Measurements from ENCODE around the gene CHID1.
A peak's percentile ranks its signal among the peaks of the same experiment; 100 is the strongest.

The CHID1 gene

DNA sequence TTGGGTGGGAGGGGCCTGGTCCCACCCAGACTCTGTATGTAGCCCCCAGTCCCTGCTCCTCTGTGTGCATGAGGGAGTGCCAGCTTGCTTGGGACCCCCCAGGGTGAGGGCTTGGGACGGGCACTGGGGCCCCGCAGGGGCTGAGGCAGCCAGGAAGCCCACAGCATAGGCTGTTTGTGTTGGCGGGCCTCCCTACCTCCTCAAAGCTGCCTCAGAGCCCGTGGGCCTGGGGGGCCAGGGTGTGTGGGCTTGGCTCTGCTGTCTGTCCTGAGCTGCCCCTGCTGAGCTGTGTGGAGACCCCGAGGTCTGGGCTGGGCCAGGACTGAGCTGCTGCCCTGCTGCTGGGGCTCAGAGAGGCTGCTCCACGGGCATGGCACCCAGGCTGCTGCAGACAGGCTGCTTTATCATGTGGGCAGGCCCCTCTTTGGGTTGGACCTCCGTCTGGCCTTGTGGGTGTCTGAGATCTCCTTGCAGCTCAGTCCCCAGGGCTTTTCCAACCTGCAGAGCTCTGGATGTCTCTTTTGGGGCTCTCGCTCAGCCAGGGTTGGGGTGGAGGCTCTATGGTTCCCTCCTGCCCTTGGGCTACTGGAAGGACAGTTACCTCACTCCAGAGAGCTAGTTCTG lies 64.6 kb downstream of the CHID1 start:
- TF ChIP-seq EGR1 (IDR thresholded peaks at IDR 0.05): no peak
- TF ChIP-seq, protein P1, sequence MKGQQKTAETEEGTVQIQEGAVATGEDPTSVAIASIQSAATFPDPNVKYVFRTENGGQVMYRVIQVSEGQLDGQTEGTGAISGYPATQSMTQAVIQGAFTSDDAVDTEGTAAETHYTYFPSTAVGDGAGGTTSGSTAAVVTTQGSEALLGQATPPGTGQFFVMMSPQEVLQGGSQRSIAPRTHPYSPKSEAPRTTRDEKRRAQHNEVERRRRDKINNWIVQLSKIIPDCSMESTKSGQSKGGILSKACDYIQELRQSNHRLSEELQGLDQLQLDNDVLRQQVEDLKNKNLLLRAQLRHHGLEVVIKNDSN (IDR thresholded peaks at IDR 0.05): no peak
- no peak for TF ChIP-seq FOXM1 (IDR thresholded peaks at IDR 0.05; ENCODE audit: borderline replicate concordance, low read depth)
- TF ChIP-seq, protein P2, sequence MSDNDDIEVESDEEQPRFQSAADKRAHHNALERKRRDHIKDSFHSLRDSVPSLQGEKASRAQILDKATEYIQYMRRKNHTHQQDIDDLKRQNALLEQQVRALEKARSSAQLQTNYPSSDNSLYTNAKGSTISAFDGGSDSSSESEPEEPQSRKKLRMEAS (IDR thresholded peaks at IDR 0.05): no peak
- TF ChIP-seq RAD21 (IDR thresholded peaks at IDR 0.05; ENCODE audit: low read depth): no peak
- TF ChIP-seq CREB1 (IDR thresholded peaks at IDR 0.05; ENCODE audit: low read depth): no peak
- no peak for TF ChIP-seq YY1 (IDR thresholded peaks at IDR 0.05; ENCODE audit: low read depth)
- TF ChIP-seq TCF12 (IDR thresholded peaks at IDR 0.05; ENCODE audit: low read depth): no peak
- TF ChIP-seq TAF1 (IDR thresholded peaks at IDR 0.05; ENCODE audit: low read depth): no peak
- TF ChIP-seq TEAD4 (IDR thresholded peaks at IDR 0.05): no peak
- no peak for TF ChIP-seq ZBTB7A (IDR thresholded peaks at IDR 0.05; ENCODE audit: low read depth)
- TF ChIP-seq NFIC (IDR thresholded peaks at IDR 0.05): no peak
- TF ChIP-seq CEBPB (IDR thresholded peaks at IDR 0.05): no peak

DNA sequence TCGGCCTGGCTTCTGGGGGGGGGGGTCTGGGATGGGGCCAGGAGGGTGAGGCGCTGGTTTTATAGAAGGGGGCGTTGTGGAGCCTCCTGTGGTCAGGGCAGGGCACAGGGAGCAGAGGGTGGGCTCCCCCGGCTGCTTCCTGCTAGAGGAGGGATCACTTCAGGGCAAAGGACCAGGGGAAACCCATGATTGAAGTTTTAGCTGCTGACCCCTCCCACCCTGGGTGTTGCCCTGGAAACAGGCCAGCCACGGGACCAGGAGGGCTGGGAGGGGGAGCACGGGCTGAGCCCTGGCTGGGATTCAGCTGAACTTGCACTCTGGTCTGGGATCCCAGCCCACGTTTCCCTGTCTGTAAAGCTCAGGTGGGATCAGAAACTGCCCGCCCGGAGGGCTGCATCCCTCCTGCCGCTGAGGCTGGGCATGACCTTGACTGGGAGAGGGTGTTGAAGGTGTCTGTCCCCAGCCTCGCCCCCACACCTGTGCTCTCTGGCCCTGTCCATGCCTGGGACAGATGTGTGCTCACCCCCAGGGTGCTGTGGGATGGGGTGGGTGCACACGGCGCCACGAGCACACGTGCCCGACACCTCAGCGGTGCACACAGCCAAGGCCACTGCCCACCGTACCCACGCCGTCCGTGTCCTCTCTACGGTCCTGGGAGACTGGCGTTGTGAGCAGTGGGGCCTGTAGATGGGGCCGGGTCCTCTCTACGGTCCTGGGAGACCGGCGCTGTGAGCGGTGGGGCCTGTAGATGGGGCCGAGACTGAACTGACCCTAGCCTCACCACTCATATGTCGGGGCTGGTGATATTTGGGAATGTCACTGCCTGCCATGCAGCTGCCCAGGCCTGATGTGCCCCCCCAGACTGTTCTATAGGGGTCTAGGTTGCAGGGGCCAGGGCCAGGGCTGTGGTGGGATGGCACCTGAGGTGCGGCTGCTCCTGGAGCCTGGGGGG lies 65.6 kb downstream of the CHID1 start:
- no peak for TF ChIP-seq TEAD4 (IDR thresholded peaks at IDR 0.05)
- TF ChIP-seq, protein P1 (IDR thresholded peaks at IDR 0.05): peak; percentile 53; the same call in 1 of the 2 replicates
- TF ChIP-seq NFIC (IDR thresholded peaks at IDR 0.05): peak; percentile 79
- TF ChIP-seq TAF1 (IDR thresholded peaks at IDR 0.05; ENCODE audit: low read depth): 0 out of 2 replicates have a peak, but pooled peaks have one; percentile 22

DNA sequence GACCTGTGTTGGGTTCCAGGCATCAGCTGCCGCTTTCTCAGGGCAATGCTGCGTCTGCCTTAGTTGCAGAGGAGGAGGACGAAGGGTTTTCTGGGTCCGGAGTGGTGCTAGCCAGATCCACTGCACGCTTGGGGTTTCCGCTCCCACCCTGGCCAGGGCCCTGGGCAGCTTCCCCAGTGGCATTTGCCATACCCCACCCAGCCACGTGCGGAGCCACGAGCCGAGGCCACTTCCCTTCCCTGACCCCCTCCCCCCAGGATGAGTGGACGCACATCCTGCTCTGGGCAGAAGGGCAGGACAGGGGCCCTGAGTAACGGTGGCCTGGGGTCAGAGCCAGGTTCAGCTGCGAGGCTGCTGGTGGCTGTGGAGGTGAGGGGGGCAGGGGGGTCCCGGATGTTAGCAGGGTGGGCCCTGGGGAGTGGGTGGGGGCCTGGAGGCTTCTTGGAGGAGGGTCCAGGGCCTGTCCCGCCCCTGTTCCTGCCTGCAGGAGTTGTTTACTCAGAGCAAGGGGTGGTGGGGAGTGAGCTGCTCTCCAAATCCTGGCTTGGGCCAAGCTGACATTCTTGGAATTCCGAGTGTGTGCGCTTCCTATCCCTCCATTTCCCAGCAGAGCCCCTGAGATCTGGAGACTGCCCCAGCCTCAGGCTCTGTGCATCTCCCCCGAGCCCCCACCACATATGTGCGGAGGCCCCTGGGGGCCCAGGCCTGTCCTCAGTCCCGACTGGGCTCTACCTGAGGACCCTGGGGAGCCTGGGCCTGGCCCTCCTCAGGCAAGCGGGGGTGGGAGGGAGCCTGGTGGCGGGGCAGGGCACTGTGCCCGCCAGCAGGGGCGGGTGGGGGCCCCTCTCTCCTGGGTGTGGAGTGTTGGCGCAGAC lies 66.6 kb downstream of the CHID1 start:
- TF ChIP-seq NFIC (IDR thresholded peaks at IDR 0.05) (peak; percentile 56; the same call in 1 of the 2 replicates), RAD21 (IDR thresholded peaks at IDR 0.05; ENCODE audit: low read depth) (no peak), CREB1 (IDR thresholded peaks at IDR 0.05; ENCODE audit: low read depth) (no peak), CEBPB (IDR thresholded peaks at IDR 0.05) (no peak), EP300 (IDR thresholded peaks at IDR 0.05; ENCODE audit: borderline replicate concordance) (peak; percentile 51; the same call in 1 of the 2 replicates), TCF12 (IDR thresholded peaks at IDR 0.05; ENCODE audit: low read depth) (peak; percentile 46), ZBTB7A (IDR thresholded peaks at IDR 0.05; ENCODE audit: low read depth) (peak; percentile 92), YY1 (IDR thresholded peaks at IDR 0.05; ENCODE audit: low read depth) (no peak), FOXM1 (IDR thresholded peaks at IDR 0.05; ENCODE audit: borderline replicate concordance, low read depth) (no peak), EGR1 (IDR thresholded peaks at IDR 0.05) (no peak), TEAD4 (IDR thresholded peaks at IDR 0.05) (peak; percentile 99), TAF1 (IDR thresholded peaks at IDR 0.05; ENCODE audit: low read depth) (no peak)
- TF ChIP-seq, protein P2 (IDR thresholded peaks at IDR 0.05): peak; percentile 94
- TF ChIP-seq, protein P3, sequence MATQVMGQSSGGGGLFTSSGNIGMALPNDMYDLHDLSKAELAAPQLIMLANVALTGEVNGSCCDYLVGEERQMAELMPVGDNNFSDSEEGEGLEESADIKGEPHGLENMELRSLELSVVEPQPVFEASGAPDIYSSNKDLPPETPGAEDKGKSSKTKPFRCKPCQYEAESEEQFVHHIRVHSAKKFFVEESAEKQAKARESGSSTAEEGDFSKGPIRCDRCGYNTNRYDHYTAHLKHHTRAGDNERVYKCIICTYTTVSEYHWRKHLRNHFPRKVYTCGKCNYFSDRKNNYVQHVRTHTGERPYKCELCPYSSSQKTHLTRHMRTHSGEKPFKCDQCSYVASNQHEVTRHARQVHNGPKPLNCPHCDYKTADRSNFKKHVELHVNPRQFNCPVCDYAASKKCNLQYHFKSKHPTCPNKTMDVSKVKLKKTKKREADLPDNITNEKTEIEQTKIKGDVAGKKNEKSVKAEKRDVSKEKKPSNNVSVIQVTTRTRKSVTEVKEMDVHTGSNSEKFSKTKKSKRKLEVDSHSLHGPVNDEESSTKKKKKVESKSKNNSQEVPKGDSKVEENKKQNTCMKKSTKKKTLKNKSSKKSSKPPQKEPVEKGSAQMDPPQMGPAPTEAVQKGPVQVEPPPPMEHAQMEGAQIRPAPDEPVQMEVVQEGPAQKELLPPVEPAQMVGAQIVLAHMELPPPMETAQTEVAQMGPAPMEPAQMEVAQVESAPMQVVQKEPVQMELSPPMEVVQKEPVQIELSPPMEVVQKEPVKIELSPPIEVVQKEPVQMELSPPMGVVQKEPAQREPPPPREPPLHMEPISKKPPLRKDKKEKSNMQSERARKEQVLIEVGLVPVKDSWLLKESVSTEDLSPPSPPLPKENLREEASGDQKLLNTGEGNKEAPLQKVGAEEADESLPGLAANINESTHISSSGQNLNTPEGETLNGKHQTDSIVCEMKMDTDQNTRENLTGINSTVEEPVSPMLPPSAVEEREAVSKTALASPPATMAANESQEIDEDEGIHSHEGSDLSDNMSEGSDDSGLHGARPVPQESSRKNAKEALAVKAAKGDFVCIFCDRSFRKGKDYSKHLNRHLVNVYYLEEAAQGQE (IDR thresholded peaks at IDR 0.05; ENCODE audit: low read depth): peak; percentile 51; the same call in 1 of the 2 replicates
- TF ChIP-seq, protein P1 (IDR thresholded peaks at IDR 0.05): peak; percentile 47

DNA sequence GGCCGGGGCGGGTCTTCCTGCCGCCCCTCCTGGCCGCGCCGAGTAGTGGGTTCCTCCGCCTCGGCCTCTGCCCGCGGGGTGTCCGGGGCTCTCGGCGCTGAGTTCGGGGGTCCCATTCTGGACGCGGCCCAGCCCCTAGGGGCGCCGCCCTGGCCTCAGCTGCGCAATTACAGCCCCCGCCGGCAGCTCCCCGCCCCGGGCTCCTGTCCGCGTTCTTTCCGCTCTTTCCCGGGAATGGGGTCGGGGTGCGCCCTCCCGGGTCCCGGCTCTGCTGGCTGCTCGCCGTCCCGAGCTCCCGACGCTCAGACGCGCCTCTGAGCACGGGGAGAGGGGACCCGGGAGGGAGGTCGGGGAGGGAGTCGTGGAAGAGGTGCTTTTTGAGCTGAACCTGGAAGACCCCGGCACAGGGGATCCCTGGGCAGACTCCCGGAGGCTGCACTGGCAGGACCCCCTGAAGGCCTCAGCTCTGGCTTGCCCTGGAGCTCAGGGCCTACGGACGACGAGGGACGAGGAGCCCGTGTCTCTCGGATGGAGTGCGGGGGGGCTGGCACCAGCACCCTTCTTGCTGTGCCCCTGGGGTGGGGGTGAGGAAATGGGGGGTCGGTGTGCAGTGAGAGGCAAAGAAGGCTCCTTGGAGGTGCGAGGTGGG lies 67.4 kb downstream of the CHID1 start:
- TF ChIP-seq EP300 (IDR thresholded peaks at IDR 0.05; ENCODE audit: borderline replicate concordance) (no peak), ZBTB7A (IDR thresholded peaks at IDR 0.05; ENCODE audit: low read depth) (peak; percentile 93)

DNA sequence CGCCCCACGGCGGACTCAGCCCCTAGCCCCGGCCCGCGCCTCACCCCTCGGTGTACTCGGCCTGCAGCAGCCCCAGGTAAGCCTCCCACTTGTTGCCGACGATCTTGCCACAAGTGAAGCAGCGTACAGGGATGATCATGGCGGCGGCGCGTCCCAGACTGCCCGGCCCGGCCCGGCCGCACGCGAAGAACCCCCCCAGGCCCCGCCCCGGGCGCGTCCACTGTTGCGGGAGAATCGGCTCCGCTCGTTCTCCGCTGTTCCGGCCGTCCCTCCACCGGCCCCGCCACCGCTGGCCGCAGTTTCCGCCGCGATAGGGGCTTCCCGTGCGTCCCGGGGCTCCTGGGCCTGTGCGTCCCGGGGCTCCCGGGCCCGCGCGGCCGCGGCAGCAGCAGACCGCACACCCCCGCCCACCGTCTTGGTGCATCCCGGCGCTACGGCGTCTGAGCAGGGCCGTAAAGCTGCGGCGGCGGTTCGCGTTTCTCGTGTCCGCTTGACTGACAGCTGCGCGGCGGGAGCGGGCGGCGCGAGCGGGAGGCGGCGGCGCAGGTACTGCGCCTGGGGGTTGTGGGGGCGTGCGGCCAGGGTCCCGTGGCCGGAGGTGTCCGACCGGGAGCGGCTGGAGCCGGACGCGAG lies 68.1 kb downstream of the CHID1 start, which contains the start of the genes POLR2L and TSPAN4:
Gene POLR2L, minus strand, starts transcription at position 160 of the 633 bp plus-strand sequence. Its CDS starts 21 bp downstream, at position 139.
Gene TSPAN4, plus strand, starts transcription at position 483 of the 633 bp plus-strand sequence. CDS start 7,453 bp downstream, outside the sequence.
- no peak for TF ChIP-seq CEBPB (IDR thresholded peaks at IDR 0.05)
- peak; percentile 47; the same call in 1 of the 2 replicates for TF ChIP-seq TCF12 (IDR thresholded peaks at IDR 0.05; ENCODE audit: low read depth)
- TF ChIP-seq, protein P1 (IDR thresholded peaks at IDR 0.05): peak; percentile 18; the same call in 1 of the 2 replicates
- peak; percentile 91 for TF ChIP-seq TAF1 (IDR thresholded peaks at IDR 0.05; ENCODE audit: low read depth)
- peak; percentile 77 for TF ChIP-seq EGR1 (IDR thresholded peaks at IDR 0.05)
- no peak for TF ChIP-seq CREB1 (IDR thresholded peaks at IDR 0.05; ENCODE audit: low read depth)
- TF ChIP-seq RAD21 (IDR thresholded peaks at IDR 0.05; ENCODE audit: low read depth): no peak
- TF ChIP-seq, protein P2 (IDR thresholded peaks at IDR 0.05): peak; percentile 94
- no peak for TF ChIP-seq TEAD4 (IDR thresholded peaks at IDR 0.05)
- no peak for TF ChIP-seq ZBTB7A (IDR thresholded peaks at IDR 0.05; ENCODE audit: low read depth)
- TF ChIP-seq YY1 (IDR thresholded peaks at IDR 0.05; ENCODE audit: low read depth): peak; percentile 82
- TF ChIP-seq, protein P3 (IDR thresholded peaks at IDR 0.05; ENCODE audit: low read depth): no peak
- TF ChIP-seq NFIC (IDR thresholded peaks at IDR 0.05): no peak
- no peak for TF ChIP-seq FOXM1 (IDR thresholded peaks at IDR 0.05; ENCODE audit: borderline replicate concordance, low read depth)
- TF ChIP-seq EP300 (IDR thresholded peaks at IDR 0.05; ENCODE audit: borderline replicate concordance): peak; percentile 37
